DMS 273 (cell line): ENCODE results near the gene TBC1D3H.
"Not testable (repeated sequence)": the region's sequence is repeated elsewhere in the genome, so short reads cannot be mapped to it uniquely, and the experiment has no call there.

Experiments used
- DNase-seq: peaks from one replicate; lab custom pipeline; 2025; ENCODE audit not compliant: unreplicated experiment; lab: John Stamatoyannopoulos, UW

Gene TBC1D3H

GRCh38 chr17:36388385-36389245 lies at the start of gene TBC1D3H:
TSS of gene TBC1D3H (minus strand) at chr17:36388435. CDS start at chr17:36386895, 1,540 bp downstream.
- DNase-seq, result not testable (repeated sequence)

- not testable (repeated sequence) for DNase-seq
Measured at GRCh38 chr17:36428891-36429290, 40.7 kb upstream of the TBC1D3H start.

- DNase-seq, result not testable (repeated sequence)
Measured at GRCh38 chr17:36415180-36415941, 27.1 kb upstream of the TBC1D3H start.

- DNase-seq, result not testable (repeated sequence)
Measured at GRCh38 chr17:36390943-36391645, 2.9 kb upstream of the TBC1D3H start.

GRCh38 chr17:36375938-36376337 lies 12.3 kb downstream of the TBC1D3H start:
- not testable (repeated sequence) for DNase-seq

- DNase-seq, result not testable (repeated sequence)
Measured at GRCh38 chr17:36362496-36362895, 25.7 kb downstream of the TBC1D3H start.
